Right lobe of liver (tissue), 6 donors: ENCODE measurements around the gene PRRX2. TPM values are rescaled to one million over a fixed set of nuclear protein-coding genes. Genes with fewer than 3 reads are reported as not detected.

ENCODE experiments used
- ATAC-seq, 4 donors: fragments of 200-7000 bp; cut with Tn5 transposase; one replicate each; pipeline ENCODE4 v1.9.1; 2020; ENCODE audit warnings: mild to moderate bottlenecking in 4 of 4, moderate library complexity in 4 of 4
- DNase-seq, 3 donors: peaks; one replicate each; pipeline ENCODE4 v3.0.0-alpha.2; 2020
- H3K27ac ChIP-seq, 3 donors: fragments of 200-600 bp; one replicate each; pipeline ENCODE4 v1.8.0; 2022
- H3K27me3 ChIP-seq, 2 donors: fragments of 200-600 bp; one replicate each; pipeline ENCODE4 v1.8.0; 2022
- H3K36me3 ChIP-seq, 4 donors: fragments of 200-600 bp; sonication (generic) in 1 of 4; one replicate each; pipeline versions ENCODE4 v1.5.1 to v1.8.0; 2017 to 2022; ENCODE audit warnings: control low read depth in 1 of 4
- H3K4me1 ChIP-seq, 4 donors: fragments of 200-600 bp; sonication (generic) in 1 of 4; one replicate each; pipeline versions ENCODE4 v1.5.1 to v1.8.0; 2017 to 2022; ENCODE audit warnings: control low read depth in 1 of 4
- H3K4me3 ChIP-seq, 3 donors: fragments of 200-600 bp; one replicate each; pipeline ENCODE4 v1.8.0; 2022
- H3K9me3 ChIP-seq, 4 donors: fragments of 200-600 bp; sonication (generic) in 1 of 4; one replicate each; pipeline versions ENCODE4 v1.5.1 to v1.8.0; 2017 to 2022; ENCODE audit warnings: control low read depth in 1 of 4
- CTCF ChIP-seq, 4 donors: fragments of 200-600 bp in 3 of 4; fragments of 450-650 bp in 1 of 4; IDR thresholded peaks; one replicate each; pipeline versions ENCODE4 v1.5.1 to v1.8.0; 2016 to 2022; ENCODE audit warnings: antibody characterized with exemption in 4 of 4, mild to moderate bottlenecking in 2 of 4
- POLR2A ChIP-seq: fragments of 450-650 bp; IDR thresholded peaks from one replicate; pipeline ENCODE4 v1.6.1; 2017; ENCODE audit warnings: antibody characterized with exemption, mild to moderate bottlenecking
- WGBS: methylation state at CpG from one replicate; pipeline ENCODE4 v1.1.6; 2018; ENCODE audit warnings: low coverage, low lambda C conversion rate; ENCODE audit not compliant: insufficient coverage; ENCODE audit errors: missing lambda C conversion rate; 5-methylcytosine and 5-hydroxymethylcytosine counted together
- intact Hi-C, 2 donors: fragments of 100-400 bp; cut with DNase I; formaldehyde crosslinking; loops; one replicate each; pipeline versions ENCODE4 v1.11.2 to v1.14.1; 2022
- total RNA-seq, 6 experiments: library from RNA; depleted of rRNA in 2 of 6; stranded (reverse); fragments of >200 nt in 2 of 6; fragmentation: NEBNext Ultra II Directional in 3 of 6; extraction: Animal tissue kit (Norgen Biotek cat#: 25700) in 3 of 6; gene quantifications; one replicate each; pipeline versions ENCODE4 v1.1.0 to v1.2.4, GENCODE V29; 2016 to 2023
- donor health status: DM: no; HTN: yes; CAD: no.
- donor health status: DM: no; HTN: no; CAD: no.
- donor health status: DM: no; HTN: no; CAD: no.
- donor health status: DM: no; HTN: yes; CAD: no.
- donor health status: DM: no; HTN: yes; CAD: no.

PRRX2 gene
- total RNA-seq, 6 experiments from 2014 or later = not detected

GRCh38 chr9:129673602-129674001, 8.2 kb downstream of the PRRX2 start:
- Histone ChIP-seq H3K36me3 (no peaks in the 10 kb centered on the region), H3K4me3 (no peak overlapping the region), H3K27ac (no peak overlapping the region), H3K4me1 (no peaks in the 10 kb centered on the region), H3K27me3 (no peaks in the 10 kb centered on the region), H3K9me3 (no peaks in the 10 kb centered on the region)
- ATAC-seq (no peak), DNase-seq (no peak)
- intact Hi-C loops = no loop called here
- TF ChIP-seq POLR2A (no peak), CTCF (IDR thresholded peaks at IDR 0.05) (no peak)
- WGBS = 0% methylated on average over 2 of the region's 12 CpGs

- TF ChIP-seq POLR2A = no peak
- no peak for TF ChIP-seq CTCF (IDR thresholded peaks at IDR 0.05)
- no peak for ATAC-seq
- no peaks in the 10 kb centered on the region for H3K9me3 ChIP-seq
- H3K27ac ChIP-seq = no peak overlapping the region
- H3K4me1 ChIP-seq = no peaks in the 10 kb centered on the region
- 48% methylated on average over 5 of the region's 7 CpGs for WGBS
- no peaks in the 10 kb centered on the region for H3K36me3 ChIP-seq
- no peak overlapping the region for H3K4me3 ChIP-seq
- DNase-seq = no peak
- intact Hi-C loops = no loop called here
- H3K27me3 ChIP-seq = no peaks in the 10 kb centered on the region
Observed at GRCh38 chr9:129674229-129674628, 8.8 kb downstream of the PRRX2 start.

- ATAC-seq = no peak
- no peaks in the 10 kb centered on the region for H3K4me1 ChIP-seq
- H3K9me3 ChIP-seq = no peaks in the 10 kb centered on the region
- 81% methylated on average over 18 of the region's 27 CpGs for whole genome bisulfite sequencing
- no peak overlapping the region for H3K4me3 ChIP-seq
- H3K27ac ChIP-seq = no peak overlapping the region
- no peaks in the 10 kb centered on the region for H3K27me3 ChIP-seq
- DNase-seq = no peak
- intact Hi-C loops = no loop called here
- H3K36me3 ChIP-seq = no peaks in the 10 kb centered on the region
- TF ChIP-seq CTCF (IDR thresholded peaks at IDR 0.05) = no peak
- no peak for TF ChIP-seq POLR2A
Observed at GRCh38 chr9:129675620-129676019, 10.2 kb downstream of the PRRX2 start.

- no peaks in the 10 kb centered on the region for H3K36me3 ChIP-seq
- ATAC-seq (no peak), DNase-seq (no peak)
- no peak for TF ChIP-seq CTCF (IDR thresholded peaks at IDR 0.05)
- TF ChIP-seq POLR2A = no peak
- no peak overlapping the region for H3K4me3 ChIP-seq
- H3K27me3 ChIP-seq = no peaks in the 10 kb centered on the region
- H3K9me3 ChIP-seq = no peaks in the 10 kb centered on the region
- no peaks in the 10 kb centered on the region for H3K4me1 ChIP-seq
- intact Hi-C loops = no loop called here
- no peak overlapping the region for H3K27ac ChIP-seq
- 51% methylated on average over 3 of the region's 4 CpGs for WGBS
Observed at GRCh38 chr9:129676287-129676686, 10.8 kb downstream of the PRRX2 start.

- ATAC-seq = no peak
- WGBS = 44% methylated on average over 7 of the region's 12 CpGs
Observed at GRCh38 chr9:129676975-129677374, 11.5 kb downstream of the PRRX2 start.

More at GRCh38 chr9:129676975-129677374, 11.5 kb downstream of the PRRX2 start:
- DNase-seq = no peak
- no peak overlapping the region for H3K27ac ChIP-seq
- H3K36me3 ChIP-seq = no peaks in the 10 kb centered on the region
- intact Hi-C loops = no loop called here
- H3K4me3 ChIP-seq = no peak overlapping the region
- no peaks in the 10 kb centered on the region for H3K9me3 ChIP-seq
- TF ChIP-seq CTCF (IDR thresholded peaks at IDR 0.05) (no peak), POLR2A (no peak)
- H3K27me3 ChIP-seq = no peaks in the 10 kb centered on the region
- no peaks in the 10 kb centered on the region for H3K4me1 ChIP-seq
